IMR-90 (cell line): ENCODE results near the gene IFNK. TPM values are rescaled to one million over a fixed set of nuclear protein-coding genes. Genes with fewer than 3 reads are reported as not detected.

Source experiments
- ATAC-seq: fragments of 200-7000 bp; cut with Tn5 transposase; 2 replicates; pipeline ENCODE4 v1.9.1; 2020; ENCODE audit warnings: low read depth, mild to moderate bottlenecking, moderate library complexity
- BruUV-seq: library from RNA; stranded (reverse); fragments of 400-500 nt; replicated peaks from 2 replicates; lab custom pipeline; 2021; lab: Mats Ljungman, UMichigan
- CTCF ChIA-PET: fragments of 300-600 bp; formaldehyde crosslinking; extraction: SDS; loops from one replicate; lab custom pipeline; 2021; ENCODE audit warnings: antibody characterized with exemption; lab: Yijun Ruan, JAX
- POLR2A ChIA-PET: fragments of 300-600 bp; sonication (Branson Sonifier 250); formaldehyde crosslinking; loops from one replicate; lab custom pipeline; 2022; ENCODE audit warnings: antibody characterized with exemption; ENCODE audit not compliant: unreplicated experiment; lab: Charles Lee
- DNase-seq: peaks from one replicate; pipeline ENCODE4 v3.0.0; 2013
- H2AFZ ChIP-seq: replicated peaks from 2 replicates; pipeline ENCODE3; 2013; ENCODE audit warnings: low read length, mild to moderate bottlenecking; ENCODE audit not compliant: poor library complexity
- H2AK5ac ChIP-seq: 2 replicates; pipeline ENCODE4 v1.6.1; 2013; ENCODE audit warnings: low read depth, low read length, inconsistent platforms
- H2AK9ac ChIP-seq: replicated peaks from 2 replicates; pipeline ENCODE3; 2013; ENCODE audit warnings: mild to moderate bottlenecking, low read depth, low read length, moderate library complexity; ENCODE audit not compliant: poor library complexity
- H2BK120ac ChIP-seq: 2 replicates; pipeline ENCODE4 v1.6.1; 2013; ENCODE audit warnings: low read depth, low read length, inconsistent platforms
- H2BK15ac ChIP-seq: 3 replicates; pipeline ENCODE4 v1.6.1; 2013; ENCODE audit warnings: low read depth, low read length, inconsistent platforms
- H2BK20ac ChIP-seq: 2 replicates; pipeline ENCODE4 v1.6.1; 2013; ENCODE audit warnings: low read depth, mild to moderate bottlenecking, inconsistent platforms, low read length, moderate library complexity
- H2BK5ac ChIP-seq: 2 replicates; pipeline ENCODE4 v1.6.1; 2013; ENCODE audit warnings: mild to moderate bottlenecking, low read depth, low read length, inconsistent platforms; ENCODE audit not compliant: poor library complexity, severe bottlenecking
- H3K14ac ChIP-seq: replicated peaks from 2 replicates; pipeline ENCODE4 v1.6.1; 2013; ENCODE audit warnings: low read depth, low read length, inconsistent platforms
- H3K18ac ChIP-seq: 2 replicates; pipeline ENCODE4 v1.6.1; 2013; ENCODE audit warnings: low read depth, low read length, control low read depth
- H3K23ac ChIP-seq: 2 replicates; pipeline ENCODE4 v1.6.1; 2013; ENCODE audit warnings: low read depth, low read length, inconsistent platforms
- H3K27ac ChIP-seq: 2 replicates; pipeline ENCODE4 v1.5.1; 2013; ENCODE audit warnings: mild to moderate bottlenecking, control low read depth, low read length; ENCODE audit not compliant: insufficient read depth
- H3K27me3 ChIP-seq: 2 replicates; pipeline ENCODE4 v1.6.1; 2013; ENCODE audit warnings: low read length; ENCODE audit not compliant: control insufficient read depth, insufficient read depth
- H3K36me3 ChIP-seq: 2 replicates; pipeline ENCODE4 v1.6.1; 2013; ENCODE audit warnings: low read length, mixed read lengths; ENCODE audit not compliant: control insufficient read depth, insufficient read depth
- H3K4ac ChIP-seq: 2 replicates; pipeline ENCODE4 v1.6.1; 2013; ENCODE audit warnings: low read depth, low read length, inconsistent platforms
- H3K4me1 ChIP-seq: 2 replicates; pipeline ENCODE4 v1.6.1; 2013; ENCODE audit warnings: low read length, mixed read lengths; ENCODE audit not compliant: control insufficient read depth, insufficient read depth
- H3K4me2 ChIP-seq: 2 replicates; pipeline ENCODE4 v1.6.1; 2013; ENCODE audit warnings: low read depth, mild to moderate bottlenecking, control low read depth, low read length, moderate library complexity
- H3K4me3 ChIP-seq: 2 replicates; pipeline ENCODE4 v1.5.1; 2013; ENCODE audit warnings: low read depth, mild to moderate bottlenecking, control low read depth, low read length, moderate library complexity; ENCODE audit not compliant: insufficient read depth
- H3K56ac ChIP-seq: 2 replicates; pipeline ENCODE4 v1.6.1; 2013; ENCODE audit warnings: low read length, inconsistent platforms; ENCODE audit not compliant: insufficient read depth; ENCODE audit errors: extremely low read depth
- H3K79me1 ChIP-seq, 2 experiments: 2 replicates each; pipeline ENCODE4 v1.6.1; 2013; ENCODE audit warnings: low read length in 2 of 2, inconsistent platforms in 1 of 2, low read depth in 1 of 2
- H3K9ac ChIP-seq: 2 replicates; pipeline ENCODE4 v1.6.1; 2013; ENCODE audit warnings: low read depth, low read length, control low read depth
- H3K9me1 ChIP-seq: 2 replicates; pipeline ENCODE4 v1.6.1; 2013; ENCODE audit warnings: low read length, inconsistent platforms; ENCODE audit not compliant: insufficient read depth
- H3K9me3 ChIP-seq: 2 replicates; pipeline ENCODE4 v1.6.1; 2013; ENCODE audit warnings: low read length; ENCODE audit not compliant: control insufficient read depth, insufficient read depth
- H4K20me1 ChIP-seq: 2 replicates; pipeline ENCODE4 v1.6.1; 2013; ENCODE audit warnings: low read length, inconsistent platforms; ENCODE audit not compliant: insufficient read depth
- H4K5ac ChIP-seq: 2 replicates; pipeline ENCODE4 v1.6.1; 2013; ENCODE audit warnings: mild to moderate bottlenecking, low read depth, low read length, control low read depth
- H4K8ac ChIP-seq, 2 experiments: 2 replicates each; pipeline ENCODE4 v1.6.1; 2013; ENCODE audit warnings: low read depth in 2 of 2, low read length in 2 of 2, control low read depth in 1 of 2, inconsistent platforms in 1 of 2
- H4K91ac ChIP-seq: 2 replicates; pipeline ENCODE4 v1.6.1; 2013; ENCODE audit warnings: low read depth, low read length, inconsistent platforms; ENCODE audit not compliant: insufficient read depth
- NFE2L2 ChIP-seq: fragments of 150-350 bp; IDR thresholded peaks from 2 replicates; pipeline ENCODE4 v1.6.1; 2016; ENCODE audit warnings: low read depth, mild to moderate bottlenecking, low read length
- RCOR1 ChIP-seq: IDR thresholded peaks from 2 replicates; pipeline ENCODE4 v1.6.1; 2012; ENCODE audit warnings: mild to moderate bottlenecking, low read length, improper control_type of control experiment; ENCODE audit not compliant: insufficient replicate concordance
- dilution Hi-C: fragments of 300-500 bp; cut with HindIII; formaldehyde crosslinking; loops from one replicate; pipeline ENCODE4 v1.14.3; 2018; ENCODE audit warnings: low sequenced_read_pairs; ENCODE audit not compliant: unreplicated experiment
- in situ Hi-C: fragments of 300-500 bp; cut with MboI; formaldehyde crosslinking; loops from 3 replicates; pipeline ENCODE4 v1.14.3; 2019; ENCODE audit warnings: low sequenced_read_pairs, inconsistent platforms, mixed read lengths
- intact Hi-C: fragments of 100-400 bp; cut with micrococcal nuclease; formaldehyde crosslinking; loops from 2 replicates; pipeline ENCODE4 v1.10.0; 2022
- polyA plus RNA-seq, 3 experiments: library from polyadenylated mRNA; depleted of rRNA; stranded (reverse); fragments of >200 nt; gene quantifications; 2 replicates each; pipeline ENCODE4 v1.2.3, GENCODE V29; 2012; ENCODE audit warnings: low replicate concordance in 1 of 3
- total RNA-seq: library from RNA; depleted of rRNA; stranded (reverse); fragments of >200 nt; gene quantifications from 2 replicates; pipeline ENCODE4 v1.2.3, GENCODE V29; 2012

Gene IFNK
- total and polyA plus RNA-seq, 2 of the 4 experiments (the other 2 are of a cell fraction): not detected

- POLR2A ChIA-PET: no interaction called here
- in situ Hi-C loops (no loop called here), dilution Hi-C loops (no loop called here), intact Hi-C loops (no loop called here)
- no peak overlapping the region for H4K91ac ChIP-seq
- no peak overlapping the region for H3K4ac ChIP-seq
- no peaks in the 10 kb centered on the region for H3K4me1 ChIP-seq
- no peaks in the 10 kb centered on the region for H3K27me3 ChIP-seq
- H2AFZ ChIP-seq: no peak overlapping the region
- H3K56ac ChIP-seq: no peak overlapping the region
- no peak overlapping the region for H3K14ac ChIP-seq
- no peak overlapping the region for H4K8ac ChIP-seq
- H3K18ac ChIP-seq: no peak overlapping the region
- CTCF ChIA-PET: no interaction called here
- TF ChIP-seq NFE2L2 (peak; percentile 84), RCOR1 (no peak)
- no peak overlapping the region for H4K5ac ChIP-seq
- H2BK120ac ChIP-seq: no peak overlapping the region
- no peak overlapping the region for H3K9ac ChIP-seq
- no peak overlapping the region for H2AK5ac ChIP-seq
- H3K9me1 ChIP-seq: no peaks in the 10 kb centered on the region
- H4K20me1 ChIP-seq: no peaks in the 10 kb centered on the region
- H3K79me1 ChIP-seq: 0 out of 4 replicates have a peak, but pooled peaks cover 0 to 3% of the 10 kb centered on the region in 2 experiments
- H3K9me3 ChIP-seq: no peaks in the 10 kb centered on the region
- H2BK5ac ChIP-seq: no peak overlapping the region
- no peak overlapping the region for H3K27ac ChIP-seq
- DNase-seq (no peak), ATAC-seq (no peak)
- BruUV-seq: no TSS peak
- H3K4me3 ChIP-seq: no peak overlapping the region
- no peak overlapping the region for H3K23ac ChIP-seq
- no peak overlapping the region for H2BK15ac ChIP-seq
- no peak overlapping the region for H3K4me2 ChIP-seq
- H2AK9ac ChIP-seq: no peak overlapping the region
- 0 out of 2 replicates have a peak, but pooled peaks cover 1% of the 10 kb centered on the region for H3K36me3 ChIP-seq
- H2BK20ac ChIP-seq: no peak overlapping the region
Measured at GRCh38 chr9:27565696-27566095, 41.6 kb downstream of the IFNK start.
